Upper lobe of right lung (tissue), 1 donor: Measurements from ENCODE around the gene GALNTL6. TPM values are rescaled to one million over a fixed set of nuclear protein-coding genes. Genes with fewer than 3 reads are reported as not detected.
A peak's percentile ranks its signal among the peaks of the same experiment; 100 is the strongest.
"Not testable (repeated sequence)": the region's sequence is repeated elsewhere in the genome, so short reads cannot be mapped to it uniquely, and the experiment has no call there.

Experiments used
- ATAC-seq: fragments of 200-7000 bp; cut with Tn5 transposase; one replicate; pipeline ENCODE4 v1.9.1; 2020; ENCODE audit warnings: mild to moderate bottlenecking, moderate library complexity
- DNase-seq: peaks from one replicate; pipeline ENCODE4 v3.0.0-alpha.2; 2020
- H3K27ac ChIP-seq: fragments of 200-600 bp; one replicate; pipeline ENCODE4 v1.8.0; 2022
- H3K27me3 ChIP-seq: fragments of 200-600 bp; one replicate; pipeline ENCODE4 v1.8.0; 2022; ENCODE audit warnings: mild to moderate bottlenecking
- H3K36me3 ChIP-seq: fragments of 200-600 bp; one replicate; pipeline ENCODE4 v1.8.0; 2022
- H3K4me1 ChIP-seq: fragments of 200-600 bp; one replicate; pipeline ENCODE4 v1.8.0; 2022
- H3K4me3 ChIP-seq: fragments of 200-600 bp; one replicate; pipeline ENCODE4 v1.8.0; 2022; ENCODE audit warnings: mild to moderate bottlenecking
- H3K9me3 ChIP-seq: fragments of 200-600 bp; one replicate; pipeline ENCODE4 v1.8.0; 2022
- CTCF ChIP-seq: fragments of 200-600 bp; IDR thresholded peaks from one replicate; pipeline ENCODE4 v1.8.0; 2022; ENCODE audit warnings: antibody characterized with exemption
- intact Hi-C: fragments of 100-400 bp; cut with DNase I; formaldehyde crosslinking; loops from one replicate; pipeline ENCODE4 v1.11.0; 2022
- total RNA-seq: library from RNA; stranded (reverse); fragmentation: NEBNext Ultra II Directional; extraction: Animal tissue kit (Norgen Biotek cat#: 25700); gene quantifications from one replicate; pipeline ENCODE4 v1.2.1, GENCODE V29; 2021
- donor health status: DM: no; HTN: yes; CAD: no; lungs with severe emphysema.

Gene GALNTL6
- total RNA-seq, 1 donor from 2014 or later: 0.20 TPM

- DNase-seq (no peak), ATAC-seq (peak; percentile 32)
- no peak overlapping the region for H3K4me3 ChIP-seq
- TF ChIP-seq CTCF: no peak
- no peaks in the 10 kb centered on the region for H3K36me3 ChIP-seq
- no peaks in the 10 kb centered on the region for H3K27me3 ChIP-seq
- H3K4me1 ChIP-seq: peaks cover 9% of the 10 kb centered on the region
- intact Hi-C loops: no loop called here
- no peaks in the 10 kb centered on the region for H3K9me3 ChIP-seq
- no peak overlapping the region for H3K27ac ChIP-seq
Observed at GRCh38 chr4:172963498-172964294, 1150.5 kb downstream of the GALNTL6 start.

GRCh38 chr4:172970189-172970588 lies 1157.0 kb downstream of the GALNTL6 start:
- H3K4me1 ChIP-seq, H3K9me3 ChIP-seq, intact Hi-C loops, H3K36me3 ChIP-seq, H3K27ac ChIP-seq, DNase-seq, H3K4me3 ChIP-seq, ATAC-seq, H3K27me3 ChIP-seq: not testable (repeated sequence)

- H3K4me1 ChIP-seq: no peaks in the 10 kb centered on the region
- no peaks in the 10 kb centered on the region for H3K9me3 ChIP-seq
- no peak for ATAC-seq
- H3K27me3 ChIP-seq: no peaks in the 10 kb centered on the region
- intact Hi-C loops: no loop called here
- H3K27ac ChIP-seq: no peak overlapping the region
- no peak overlapping the region for H3K4me3 ChIP-seq
- no peaks in the 10 kb centered on the region for H3K36me3 ChIP-seq
- no peak for DNase-seq
- no peak for TF ChIP-seq CTCF
Observed at GRCh38 chr4:172974586-172974985, 1161.4 kb downstream of the GALNTL6 start.

- H3K27ac ChIP-seq: no peak overlapping the region
- H3K4me3 ChIP-seq: no peak overlapping the region
- DNase-seq: no peak
- ATAC-seq: peak; percentile 19
- H3K4me1 ChIP-seq: no peaks in the 10 kb centered on the region
- no peaks in the 10 kb centered on the region for H3K27me3 ChIP-seq
- intact Hi-C loops: no loop called here
- no peaks in the 10 kb centered on the region for H3K36me3 ChIP-seq
- TF ChIP-seq CTCF: no peak
- H3K9me3 ChIP-seq: no peaks in the 10 kb centered on the region
Observed at GRCh38 chr4:172975651-172976229, 1162.5 kb downstream of the GALNTL6 start.

GRCh38 chr4:172977491-172978041 lies 1164.4 kb downstream of the GALNTL6 start:
- H3K4me1 ChIP-seq, H3K4me3 ChIP-seq, DNase-seq, ATAC-seq, H3K9me3 ChIP-seq, H3K27me3 ChIP-seq, H3K27ac ChIP-seq, intact Hi-C loops, H3K36me3 ChIP-seq: not testable (repeated sequence)

GRCh38 chr4:172978848-172979247 lies 1165.6 kb downstream of the GALNTL6 start:
- ATAC-seq: peak; percentile 65
- Histone ChIP-seq H3K27ac (no peak overlapping the region), H3K4me1 (no peaks in the 10 kb centered on the region), H3K4me3 (no peak overlapping the region), H3K9me3 (no peaks in the 10 kb centered on the region), H3K36me3 (no peaks in the 10 kb centered on the region), H3K27me3 (no peaks in the 10 kb centered on the region)
- intact Hi-C loops: no loop called here
- no peak for DNase-seq
- TF ChIP-seq CTCF: no peak
